ENCODE measurements around the gene SCLY. TPM values are rescaled to one million over a fixed set of nuclear protein-coding genes. Genes with fewer than 3 reads are reported as not detected.

The SCLY gene
- total and polyA plus RNA-seq, 2 of the 8 experiments (the other 6 are each of a cell fraction or from before 2014, with no cell fraction given) = 79.0 to 79.5 TPM

GRCh38 chr2:238027058-238027457, 33.7 kb upstream of the SCLY start:
- Histone ChIP-seq H3K23ac (ENCODE audit: insufficient read length) (no peak overlapping the region), H2BK5ac (ENCODE audit: low read depth, low read length) (no peak overlapping the region), H3K79me1 (ENCODE audit: low read depth, low read length) (no peaks in the 10 kb centered on the region; the same call in none of the 2 replicates), H3K56ac (replicated peaks; ENCODE audit: insufficient read length, low read depth, low read length) (no peak overlapping the region), H2BK15ac (ENCODE audit: low read length) (no peak overlapping the region), H4K20me1 (replicated peaks in 1 of 2; ENCODE audit: control insufficient read depth in 1 of 2, insufficient read depth in 2 of 2, low read length in 2 of 2) (peaks cover 0 to 9% of the 10 kb centered on the region in 2 experiments), H3K23me2 (ENCODE audit: low read depth, low read length) (no peaks in the 10 kb centered on the region), H4K8ac (ENCODE audit: extremely low read depth, insufficient read depth, low read length) (no peak overlapping the region), H2BK20ac (ENCODE audit: low read length) (no peak overlapping the region), H3K4me1 (replicated peaks in 1 of 4; ENCODE audit: control insufficient read depth in 3 of 4, insufficient read depth in 4 of 4, low read length in 3 of 4) (peaks cover 0 to 12% (median 6%) of the 10 kb centered on the region in 4 experiments; a peak in 6 of 7 replicates), H3K9ac (replicated peaks in 1 of 4; ENCODE audit: extremely low read depth in 1 of 4, low read depth in 3 of 4, low read length in 3 of 4) (no peak overlapping the region), H4K5ac (ENCODE audit: insufficient read length, low read depth, low read length) (no peak overlapping the region), H2AK5ac (ENCODE audit: low read depth, low read length) (no peak overlapping the region), H3K27me3 (replicated peaks in 1 of 4; ENCODE audit: control insufficient read depth in 3 of 4, extremely low read depth in 1 of 4, insufficient read depth in 3 of 4, low read length in 3 of 4) (no peaks in the 10 kb centered on the region), H3K79me2 (ENCODE audit: control insufficient read depth in 1 of 2, insufficient read depth in 2 of 2, low read length in 2 of 2) (no peaks in the 10 kb centered on the region), H2BK12ac (ENCODE audit: low read depth, low read length) (no peak overlapping the region), H4K91ac (replicated peaks; ENCODE audit: insufficient read length, low read length) (no peak overlapping the region), H3K9me3 (ENCODE audit: insufficient read depth in 2 of 2, low read depth in 1 of 2, low read length in 1 of 2) (no peaks in the 10 kb centered on the region), H3K4ac (replicated peaks; ENCODE audit: insufficient read length, low read depth, low read length) (no peak overlapping the region), H2AFZ (ENCODE audit: low read length) (no peak overlapping the region), H3K14ac (ENCODE audit: insufficient read length) (no peak overlapping the region), H3K36me3 (ENCODE audit: control insufficient read depth in 2 of 4, insufficient read depth in 4 of 4, low read length in 3 of 4) (peaks cover 0 to 7% (median 4%) of the 10 kb centered on the region in 4 experiments; a peak in 3 of 8 replicates), H3K18ac (ENCODE audit: extremely low read depth, low read length) (no peak overlapping the region), H3K4me2 (ENCODE audit: insufficient read depth in 1 of 2, low read depth in 2 of 2, low read length in 2 of 2) (no peak overlapping the region), H2BK120ac (replicated peaks; ENCODE audit: low read depth, low read length) (no peak overlapping the region), H3K4me3 (ENCODE audit: extremely low read depth in 1 of 4, insufficient read depth in 2 of 4, low read depth in 3 of 4, low read length in 4 of 4) (no peak overlapping the region), H3K27ac (ENCODE audit: low read depth, low read length) (0 out of 2 replicates have a peak overlapping the region, but pooled peaks have one; percentile 3)
- 80% methylated on average over 4 of the region's 4 CpGs; no CpG with 5 or more reads in 1 of the 2 experiments for WGBS, 2 experiments (ENCODE audit: extremely low coverage in 1 of 2, insufficient coverage in 1 of 2, insufficient read length in 1 of 2, insufficient replicate concordance in 2 of 2, low coverage in 1 of 2, low lambda C conversion rate in 2 of 2, missing lambda C conversion rate in 1 of 2)
- no peak for DNase-seq (ENCODE audit: low read depth in 1 of 2, low spot score in 2 of 2)
- FAIRE-seq = no peak
- TF ChIP-seq CREB1 (IDR thresholded peaks at IDR 0.05) (no peak), SAP30 (IDR thresholded peaks at IDR 0.05; ENCODE audit: insufficient read depth, insufficient replicate concordance, low read length) (no peak), GTF2F1 (IDR thresholded peaks at IDR 0.05; ENCODE audit: borderline replicate concordance, low read depth, low read length) (no peak), CBX8 (IDR thresholded peaks at IDR 0.05; ENCODE audit: borderline replicate concordance, low read depth, low read length) (no peak)
- ChIA-PET CTCF (ENCODE audit: partially characterized antibody) (interaction anchor here (1.6 kb wide), 1 partner anchor 104 kb away, joined by 5 read pairs; no protein-coding TSS in a partner anchor), POLR2A (ENCODE audit: partially characterized antibody) (interaction anchor here (2.1 kb wide), 1 partner anchor 71 kb away, joined by 4 read pairs; no protein-coding TSS in a partner anchor)
